Suprapubic skin (tissue), 4 donors: ENCODE results near the gene EPB41L4B. TPM values are rescaled to one million over a fixed set of nuclear protein-coding genes. Genes with fewer than 3 reads are reported as not detected.

Source experiments
- DNase-seq, 2 donors: peaks; one replicate each; pipeline ENCODE4 v3.0.0-alpha.2; 2019; ENCODE audit warnings: low spot score in 2 of 2
- H3K27ac ChIP-seq: fragments of 200-600 bp; sonication (generic); one replicate; pipeline ENCODE4 v1.5.1; 2019
- H3K27me3 ChIP-seq: fragments of 200-600 bp; sonication (generic); one replicate; pipeline ENCODE4 v1.5.1; 2019
- H3K36me3 ChIP-seq: fragments of 200-600 bp; sonication (generic); one replicate; pipeline ENCODE4 v1.5.1; 2019
- H3K4me1 ChIP-seq: fragments of 200-600 bp; sonication (generic); one replicate; pipeline ENCODE4 v1.5.1; 2019
- H3K4me3 ChIP-seq: fragments of 200-600 bp; sonication (generic); one replicate; pipeline ENCODE4 v1.5.1; 2019; ENCODE audit warnings: mild to moderate bottlenecking
- H3K9me3 ChIP-seq: fragments of 200-600 bp; sonication (generic); one replicate; pipeline ENCODE4 v1.5.1; 2019
- CTCF ChIP-seq, 2 donors: fragments of 200-600 bp in 1 of 2; fragments of 450-650 bp in 1 of 2; sonication (generic) in 1 of 2; IDR thresholded peaks; one replicate each; pipeline ENCODE4 v1.5.1; 2016 to 2019; ENCODE audit warnings: antibody characterized with exemption in 2 of 2, mild to moderate bottlenecking in 1 of 2, moderate library complexity in 1 of 2
- EP300 ChIP-seq: sonication (generic); formaldehyde crosslinking; IDR thresholded peaks from one replicate; pipeline ENCODE4 v1.6.1; 2017; ENCODE audit warnings: antibody characterized with exemption
- POLR2A ChIP-seq, 2 donors: fragments of 450-650 bp; IDR thresholded peaks; one replicate each; pipeline ENCODE4 v1.6.1; 2017; ENCODE audit warnings: antibody characterized with exemption in 2 of 2, mild to moderate bottlenecking in 2 of 2, moderate library complexity in 2 of 2
- POLR2AphosphoS5 ChIP-seq, 3 donors: sonication (generic); formaldehyde crosslinking; IDR thresholded peaks; one replicate each; pipeline ENCODE4 v1.6.1; 2017; ENCODE audit warnings: antibody characterized with exemption in 3 of 3
- WGBS: methylation state at CpG from one replicate; pipeline ENCODE4 v1.1.5; 2018; 5-methylcytosine and 5-hydroxymethylcytosine counted together
- total RNA-seq, 4 donors: library from RNA; depleted of rRNA; stranded (reverse); fragments of >200 nt; gene quantifications; one replicate each; pipeline ENCODE4 v1.1.0, GENCODE V29; 2016

The EPB41L4B gene
- total RNA-seq, 4 donors from 2014 or later, result 22.4 to 27.4 (median 25.1) TPM

GRCh38 chr9:109329638-109330258 is 8.9 kb upstream of the EPB41L4B start:
- H3K27ac ChIP-seq, result peak overlapping the region; percentile 92
- no peak for DNase-seq

GRCh38 chr9:109328978-109329637 is 8.2 kb upstream of the EPB41L4B start:
- WGBS, result 33% methylated on average over 12 of the region's 12 CpGs
- peak overlapping the region; percentile 92 for H3K27ac ChIP-seq
- no peak overlapping the region for H3K4me3 ChIP-seq
- no peaks in the 10 kb centered on the region for H3K27me3 ChIP-seq
- no peak for TF ChIP-seq POLR2A (IDR thresholded peaks at IDR 0.05)
- TF ChIP-seq POLR2AphosphoS5 (IDR thresholded peaks at IDR 0.05), result peak in 1 of 3 donors; percentile 6
- peaks cover 40% of the 10 kb centered on the region for H3K4me1 ChIP-seq
- H3K9me3 ChIP-seq, result no peaks in the 10 kb centered on the region
- H3K36me3 ChIP-seq, result no peaks in the 10 kb centered on the region
- peak; percentile 73 to 87 for DNase-seq

More at GRCh38 chr9:109329638-109330258, 8.9 kb upstream of the EPB41L4B start:
- Histone ChIP-seq H3K36me3 (no peaks in the 10 kb centered on the region), H3K4me1 (peaks cover 40% of the 10 kb centered on the region), H3K9me3 (no peaks in the 10 kb centered on the region), H3K27me3 (no peaks in the 10 kb centered on the region), H3K4me3 (no peak overlapping the region)
- WGBS, result 20% methylated on average over 11 of the region's 11 CpGs
- no peak for TF ChIP-seq CTCF (IDR thresholded peaks at IDR 0.05)
- no peak for TF ChIP-seq POLR2AphosphoS5 (IDR thresholded peaks at IDR 0.05)
- no peak for TF ChIP-seq EP300
- TF ChIP-seq POLR2A (IDR thresholded peaks at IDR 0.05), result no peak

- no peak for DNase-seq
- Histone ChIP-seq H3K4me1 (peaks cover 20% of the 10 kb centered on the region), H3K4me3 (no peak overlapping the region), H3K36me3 (no peaks in the 10 kb centered on the region), H3K9me3 (no peaks in the 10 kb centered on the region), H3K27me3 (no peaks in the 10 kb centered on the region), H3K27ac (no peak overlapping the region)
- no peak for TF ChIP-seq CTCF (IDR thresholded peaks at IDR 0.05)
- TF ChIP-seq POLR2AphosphoS5 (IDR thresholded peaks at IDR 0.05), result no peak
- TF ChIP-seq POLR2A (IDR thresholded peaks at IDR 0.05), result no peak
- no peak for TF ChIP-seq EP300
These were observed 4.2 kb upstream of the EPB41L4B start for GRCh38 chr9:109325089-109325488.

- WGBS, result 81% methylated on average over 3 of the region's 3 CpGs
- Histone ChIP-seq H3K4me1 (peaks cover 20% of the 10 kb centered on the region), H3K27me3 (peaks cover 12% of the 10 kb centered on the region), H3K9me3 (no peaks in the 10 kb centered on the region), H3K36me3 (no peaks in the 10 kb centered on the region), H3K4me3 (no peak overlapping the region), H3K27ac (no peak overlapping the region)
- DNase-seq, result no peak
- TF ChIP-seq POLR2AphosphoS5 (IDR thresholded peaks at IDR 0.05), result no peak
- TF ChIP-seq CTCF (IDR thresholded peaks at IDR 0.05), result no peak
- TF ChIP-seq EP300, result no peak
- no peak for TF ChIP-seq POLR2A (IDR thresholded peaks at IDR 0.05)
These were observed 2.9 kb upstream of the EPB41L4B start for GRCh38 chr9:109323771-109324170.

GRCh38 chr9:109321727-109322126 is 868 bp upstream of the EPB41L4B start:
- no peak overlapping the region for H3K4me3 ChIP-seq

More at GRCh38 chr9:109321727-109322126, 868 bp upstream of the EPB41L4B start:
- Histone ChIP-seq H3K9me3 (no peaks in the 10 kb centered on the region), H3K36me3 (no peaks in the 10 kb centered on the region), H3K27me3 (peaks cover 12% of the 10 kb centered on the region), H3K27ac (no peak overlapping the region), H3K4me1 (peaks cover 33% of the 10 kb centered on the region)
- DNase-seq, result peak in 1 of 2 donors; percentile 18
- TF ChIP-seq EP300 (no peak), POLR2AphosphoS5 (IDR thresholded peaks at IDR 0.05) (no peak), POLR2A (IDR thresholded peaks at IDR 0.05) (no peak), CTCF (IDR thresholded peaks at IDR 0.05) (no peak)
- 66% methylated on average over 5 of the region's 5 CpGs for WGBS
